B cell (primary cell): ENCODE measurements around the gene LRCH3. TPM values are rescaled to one million over a fixed set of nuclear protein-coding genes. Genes with fewer than 3 reads are reported as not detected.

Source experiments
- ATAC-seq: fragments of 200-7000 bp; cut with Tn5 transposase; one replicate; pipeline ENCODE4 v1.10.0; 2021; ENCODE audit warnings: low read depth, mild to moderate bottlenecking, moderate number of reproducible peaks, moderate library complexity
- CTCF ChIA-PET: fragments of 350-600 bp; sonication (Branson Sonifier 250); formaldehyde crosslinking; loops from one replicate; lab custom pipeline; 2021; ENCODE audit warnings: antibody characterized with exemption, inconsistent platforms; lab: Charles Lee
- POLR2A ChIA-PET: fragments of 350-600 bp; sonication (Branson Sonifier 250); formaldehyde crosslinking; loops from one replicate; lab custom pipeline; 2021; ENCODE audit warnings: antibody characterized with exemption; lab: Charles Lee
- DNase-seq: peaks from one replicate; pipeline ENCODE4 v3.0.0; 2013
- H2AFZ ChIP-seq: 2 replicates; pipeline ENCODE4 v1.6.1; 2012; ENCODE audit warnings: mild to moderate bottlenecking, low read depth, low read length; ENCODE audit not compliant: insufficient read depth, poor library complexity, severe bottlenecking
- H3K27ac ChIP-seq, 2 donors: 1 replicate in 1 of 2; 2 replicates in 1 of 2; pipeline ENCODE4 v1.5.1; 2012 to 2013; ENCODE audit warnings: low read length in 2 of 2, mild to moderate bottlenecking in 2 of 2, moderate library complexity in 1 of 2
- H3K27me3 ChIP-seq, 4 experiments: fragments of 200-600 bp in 1 of 4; sonication (generic) in 1 of 4; replicated peaks in 1 of 4; 1 replicate in 2 of 4; 2 replicates in 2 of 4; pipeline versions ENCODE4 v1.6.1 to v1.7.0; 2013 to 2016; ENCODE audit warnings: low read length in 3 of 4, mild to moderate bottlenecking in 2 of 4, mixed read lengths in 1 of 4, moderate library complexity in 1 of 4; ENCODE audit not compliant: insufficient read depth in 4 of 4, control insufficient read depth in 3 of 4; ENCODE audit errors: control extremely low read depth in 1 of 4
- H3K36me3 ChIP-seq, 2 experiments: replicated peaks in 1 of 2; 1 replicate in 1 of 2; 2 replicates in 1 of 2; pipeline versions ENCODE4 v1.6.1 to v1.7.1; 2013; ENCODE audit warnings: low read length in 1 of 2; ENCODE audit not compliant: insufficient read depth in 2 of 2, control insufficient read depth in 1 of 2; ENCODE audit errors: control extremely low read depth in 1 of 2, extremely low read depth in 1 of 2
- H3K4me1 ChIP-seq, 2 donors: fragments of 200-600 bp in 1 of 2; sonication (generic) in 1 of 2; 1 replicate in 1 of 2; 2 replicates in 1 of 2; pipeline versions ENCODE4 v1.5.1 to v1.6.1; 2013 to 2017; ENCODE audit warnings: low read length in 2 of 2; ENCODE audit not compliant: control insufficient read depth in 2 of 2, insufficient read depth in 2 of 2
- H3K4me2 ChIP-seq: replicated peaks from 2 replicates; pipeline ENCODE3; 2012; ENCODE audit warnings: mild to moderate bottlenecking, low read depth, low read length; ENCODE audit not compliant: poor library complexity, severe bottlenecking
- H3K4me3 ChIP-seq, 5 experiments: fragments of 200-600 bp in 1 of 5; sonication (generic) in 1 of 5; 1 replicate in 3 of 5; 2 replicates in 2 of 5; pipeline versions ENCODE4 v1.5.1 to v1.7.0; 2011 to 2016; ENCODE audit warnings: low read length in 4 of 5, mild to moderate bottlenecking in 4 of 5, low read depth in 2 of 5, control low read depth in 1 of 5, moderate library complexity in 1 of 5; ENCODE audit not compliant: insufficient read depth in 1 of 5; ENCODE audit errors: control extremely low read depth in 1 of 5, extremely low read depth in 1 of 5
- H3K79me2 ChIP-seq: fragments of 200-600 bp; sonication (generic); one replicate; pipeline ENCODE4 v1.6.0; 2016; ENCODE audit warnings: low read length; ENCODE audit not compliant: control insufficient read depth, insufficient read depth
- H3K9ac ChIP-seq: fragments of 200-600 bp; sonication (generic); 2 replicates; pipeline ENCODE4 v1.6.1; 2017; ENCODE audit warnings: mild to moderate bottlenecking, low read length, moderate library complexity
- H3K9me3 ChIP-seq, 3 donors: one replicate each; pipeline versions ENCODE4 v1.6.1 to v1.7.1; 2013; ENCODE audit warnings: low read length in 2 of 3; ENCODE audit not compliant: control insufficient read depth in 2 of 3, insufficient read depth in 1 of 3; ENCODE audit errors: control extremely low read depth in 1 of 3
- H4K20me1 ChIP-seq: 2 replicates; pipeline ENCODE4 v1.6.0; 2012; ENCODE audit warnings: mild to moderate bottlenecking, low read length; ENCODE audit not compliant: insufficient read depth, control insufficient read depth, poor library complexity, severe bottlenecking
- H3K27ac Mint-ChIP-seq: one replicate; pipeline ENCODE4 v1.8.0; 2021; ENCODE audit warnings: mixed read lengths
- H3K27me3 Mint-ChIP-seq: one replicate; pipeline ENCODE4 v1.8.0; 2021; ENCODE audit warnings: mixed read lengths
- H3K4me1 Mint-ChIP-seq: one replicate; pipeline ENCODE4 v1.8.0; 2021; ENCODE audit warnings: mixed read lengths
- H3K4me3 Mint-ChIP-seq: one replicate; pipeline ENCODE4 v1.8.0; 2021; ENCODE audit warnings: mixed read lengths
- H3K9me3 Mint-ChIP-seq: one replicate; pipeline ENCODE4 v1.8.0; 2022; ENCODE audit warnings: mixed read lengths; ENCODE audit not compliant: insufficient read depth
- CTCF ChIP-seq: fragments of 200-600 bp; IDR thresholded peaks from one replicate; pipeline ENCODE4 v1.8.0; 2022; ENCODE audit warnings: antibody characterized with exemption, mild to moderate bottlenecking
- EZH2 ChIP-seq: IDR thresholded peaks from 2 replicates; pipeline ENCODE4 v1.6.1; 2012; ENCODE audit warnings: borderline replicate concordance, low read depth, mild to moderate bottlenecking, moderate library complexity, low read length; ENCODE audit not compliant: insufficient read depth, poor library complexity, severe bottlenecking
- WGBS: methylation state at CpG from one replicate; pipeline ENCODE4 v1.1.5; 2013; ENCODE audit warnings: missing lambda C conversion rate; ENCODE audit not compliant: insufficient coverage; 5-methylcytosine and 5-hydroxymethylcytosine counted together
- intact Hi-C: fragments of 100-400 bp; cut with micrococcal nuclease; formaldehyde crosslinking; loops from one replicate; pipeline ENCODE4 v1.10.0; 2022
- polyA plus RNA-seq: library from polyadenylated mRNA; depleted of rRNA; stranded (reverse); fragments of >200 nt; gene quantifications from 2 replicates; pipeline ENCODE4 v1.2.3, GENCODE V29; 2012
- total RNA-seq, 2 donors: library from RNA; stranded (reverse); fragments of 120-200 nt in 1 of 2; gene quantifications; 1 replicate in 1 of 2; 2 replicates in 1 of 2; pipeline versions ENCODE4 v1.2.3 to v1.2.4, GENCODE V29; 2013 to 2022

Gene LRCH3
- total and polyA plus RNA-seq, 2 donors (not counting 1 experiment from before 2014, with no cell fraction given): 30.1 to 136 TPM

DNA sequence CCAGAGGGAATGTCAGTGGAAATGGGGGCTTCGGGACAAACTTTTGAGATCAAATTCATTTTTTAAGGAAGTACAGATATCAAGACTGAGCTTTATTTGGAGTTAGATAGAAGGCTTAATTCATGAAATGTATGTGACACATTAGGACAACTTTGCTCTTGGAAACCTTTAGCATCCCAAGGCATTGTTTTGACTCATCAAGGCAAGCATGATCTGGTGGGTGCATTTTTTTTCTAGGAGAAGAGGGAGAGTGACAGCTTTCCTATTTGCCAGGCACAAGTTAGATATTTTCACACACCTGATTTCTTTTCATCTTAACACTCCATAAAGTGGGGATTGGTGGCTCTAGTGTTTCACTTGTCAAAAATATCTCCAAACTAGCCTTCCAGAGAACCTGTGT lies 97.5 kb downstream of the LRCH3 start:
- WGBS: 90% methylated on average over 1 of the region's 1 CpG

More for the DNA sequence above, 97.5 kb downstream of the LRCH3 start:
- Histone ChIP-seq H3K4me1 (no peaks in the 10 kb centered on the region), H3K27me3 (no peaks in the 10 kb centered on the region), H3K4me3 (no peak overlapping the region), H3K36me3 (peaks cover 3 to 13% of the 10 kb centered on the region in 2 experiments), H2AFZ (no peak overlapping the region), H3K27ac (no peak overlapping the region), H3K9me3 (no peaks in the 10 kb centered on the region), H3K4me2 (no peak overlapping the region), H4K20me1 (no peaks in the 10 kb centered on the region), H3K9ac (no peak overlapping the region), H3K79me2 (no peaks in the 10 kb centered on the region)
- no peaks in the 10 kb centered on the region for H3K9me3 Mint-ChIP-seq
- H3K4me1 Mint-ChIP-seq: no peaks in the 10 kb centered on the region
- ChIA-PET POLR2A (no interaction called here), CTCF (no interaction called here)
- DNase-seq (no peak), ATAC-seq (no peak)
- H3K27ac Mint-ChIP-seq: no peak overlapping the region
- no peaks in the 10 kb centered on the region for H3K27me3 Mint-ChIP-seq
- no peak overlapping the region for H3K4me3 Mint-ChIP-seq
- intact Hi-C loops: no loop called here
- TF ChIP-seq CTCF (no peak), EZH2 (no peak)
